ENCODE measurements around the gene EIF4G3.

DNA sequence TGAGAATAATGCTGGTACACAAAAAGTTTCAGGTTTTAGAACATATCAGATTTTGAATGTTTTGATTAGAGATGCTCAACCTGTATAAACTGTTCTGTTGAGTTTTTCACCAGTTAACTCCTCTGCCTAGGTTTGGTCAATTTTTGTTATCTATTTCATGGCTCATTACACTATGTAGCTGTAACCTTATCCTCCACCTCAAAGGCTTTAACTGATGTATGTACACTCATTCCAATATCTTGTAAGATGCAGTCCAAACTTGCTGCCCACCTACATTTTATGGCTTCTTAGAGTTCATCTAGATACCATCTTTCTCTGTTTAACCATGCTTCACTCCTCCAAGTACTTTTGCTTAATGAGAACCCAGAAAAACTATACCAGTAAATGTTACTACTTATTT, 107.8 kb downstream of the EIF4G3 start:
- TF ChIP-seq, protein P1, sequence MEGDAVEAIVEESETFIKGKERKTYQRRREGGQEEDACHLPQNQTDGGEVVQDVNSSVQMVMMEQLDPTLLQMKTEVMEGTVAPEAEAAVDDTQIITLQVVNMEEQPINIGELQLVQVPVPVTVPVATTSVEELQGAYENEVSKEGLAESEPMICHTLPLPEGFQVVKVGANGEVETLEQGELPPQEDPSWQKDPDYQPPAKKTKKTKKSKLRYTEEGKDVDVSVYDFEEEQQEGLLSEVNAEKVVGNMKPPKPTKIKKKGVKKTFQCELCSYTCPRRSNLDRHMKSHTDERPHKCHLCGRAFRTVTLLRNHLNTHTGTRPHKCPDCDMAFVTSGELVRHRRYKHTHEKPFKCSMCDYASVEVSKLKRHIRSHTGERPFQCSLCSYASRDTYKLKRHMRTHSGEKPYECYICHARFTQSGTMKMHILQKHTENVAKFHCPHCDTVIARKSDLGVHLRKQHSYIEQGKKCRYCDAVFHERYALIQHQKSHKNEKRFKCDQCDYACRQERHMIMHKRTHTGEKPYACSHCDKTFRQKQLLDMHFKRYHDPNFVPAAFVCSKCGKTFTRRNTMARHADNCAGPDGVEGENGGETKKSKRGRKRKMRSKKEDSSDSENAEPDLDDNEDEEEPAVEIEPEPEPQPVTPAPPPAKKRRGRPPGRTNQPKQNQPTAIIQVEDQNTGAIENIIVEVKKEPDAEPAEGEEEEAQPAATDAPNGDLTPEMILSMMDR (optimal IDR thresholded peaks at IDR 0.05 in 1 of 3, IDR thresholded peaks at IDR 0.05 in 1 of 3, conservative IDR thresholded peaks at IDR 0.05 in 1 of 3; ENCODE audit: extremely low read depth in 1 of 3, insufficient read depth in 2 of 3, low read length in 3 of 3) = no peak
- TF ChIP-seq EZH2 (IDR thresholded peaks at IDR 0.05; ENCODE audit: low read length) = no peak
